Activated T-helper 1 cell treated with anti-CD3 and anti-CD28 coated beads, Interleukin-12 subunit alpha, Interleukin-12 subunit beta, Interleukin-2, Interleukin-4 antibody, amounts not matched to agents 30 ng/mL and 10 ng/mL and 1 ng/mL, durations not matched to agents 14 hours and 24 hours and 36 hours (primary cell): ENCODE measurements around the gene FAM50A. TPM values are rescaled to one million over a fixed set of nuclear protein-coding genes. Genes with fewer than 3 reads are reported as not detected.
A peak's percentile ranks its signal among the peaks of the same experiment; 100 is the strongest.

Experiments used
- DNase-seq: peaks from one replicate; pipeline ENCODE4 v3.0.0; 2021; ENCODE audit warnings: low spot score
- H3K27ac Mint-ChIP-seq: one replicate; pipeline ENCODE4 v1.8.0; 2021; ENCODE audit warnings: mild to moderate bottlenecking, mixed read lengths
- H3K27me3 Mint-ChIP-seq: one replicate; pipeline ENCODE4 v1.8.0; 2022; ENCODE audit warnings: mild to moderate bottlenecking, moderate library complexity, mixed read lengths; ENCODE audit not compliant: insufficient read depth
- H3K36me3 Mint-ChIP-seq: one replicate; pipeline ENCODE4 v1.8.0; 2021; ENCODE audit warnings: low read depth, mixed read lengths
- H3K4me1 Mint-ChIP-seq: one replicate; pipeline ENCODE4 v1.8.0; 2021; ENCODE audit warnings: low read depth, mixed read lengths
- H3K4me3 Mint-ChIP-seq: one replicate; pipeline ENCODE4 v1.8.0; 2021; ENCODE audit warnings: mild to moderate bottlenecking, moderate library complexity, mixed read lengths
- H3K9me3 Mint-ChIP-seq: one replicate; pipeline ENCODE4 v1.8.0; 2021; ENCODE audit warnings: mixed read lengths
- intact Hi-C: fragments of 100-400 bp; cut with micrococcal nuclease; formaldehyde crosslinking; loops from one replicate; pipeline ENCODE4 v1.15.1; 2024
- total RNA-seq: library from RNA; stranded (reverse); gene quantifications from 2 replicates; pipeline ENCODE4 v1.2.3, GENCODE V29; 2022

FAM50A gene
- total RNA-seq, 1 donor from 2014 or later: 95.4 TPM

DNA sequence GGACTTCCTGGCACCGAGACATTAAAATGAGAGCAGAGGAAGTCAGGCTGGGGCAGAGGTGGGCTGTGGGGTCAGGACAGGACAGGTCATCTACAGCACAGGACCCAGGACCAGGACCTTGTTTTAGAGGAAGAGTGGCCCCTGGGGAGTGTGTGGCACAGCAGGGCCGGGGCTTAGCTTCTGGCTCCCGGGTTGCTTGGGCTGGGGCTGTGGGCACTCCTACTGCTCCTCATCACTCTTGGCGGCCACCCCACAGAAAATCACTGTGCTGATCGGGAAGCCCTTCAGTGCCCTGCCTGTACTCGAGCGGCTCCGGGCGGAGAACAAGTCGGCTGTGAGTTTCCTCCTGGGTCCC is 23.6 kb upstream of the FAM50A start:
- H3K4me1 Mint-ChIP-seq: no peaks in the 10 kb centered on the region
- H3K4me3 Mint-ChIP-seq: no peak overlapping the region
- no peaks in the 10 kb centered on the region for H3K27me3 Mint-ChIP-seq
- H3K9me3 Mint-ChIP-seq: no peaks in the 10 kb centered on the region
- no peak for DNase-seq
- intact Hi-C loops: no loop called here
- H3K36me3 Mint-ChIP-seq: peaks cover 5% of the 10 kb centered on the region
- H3K27ac Mint-ChIP-seq: no peak overlapping the region

DNA sequence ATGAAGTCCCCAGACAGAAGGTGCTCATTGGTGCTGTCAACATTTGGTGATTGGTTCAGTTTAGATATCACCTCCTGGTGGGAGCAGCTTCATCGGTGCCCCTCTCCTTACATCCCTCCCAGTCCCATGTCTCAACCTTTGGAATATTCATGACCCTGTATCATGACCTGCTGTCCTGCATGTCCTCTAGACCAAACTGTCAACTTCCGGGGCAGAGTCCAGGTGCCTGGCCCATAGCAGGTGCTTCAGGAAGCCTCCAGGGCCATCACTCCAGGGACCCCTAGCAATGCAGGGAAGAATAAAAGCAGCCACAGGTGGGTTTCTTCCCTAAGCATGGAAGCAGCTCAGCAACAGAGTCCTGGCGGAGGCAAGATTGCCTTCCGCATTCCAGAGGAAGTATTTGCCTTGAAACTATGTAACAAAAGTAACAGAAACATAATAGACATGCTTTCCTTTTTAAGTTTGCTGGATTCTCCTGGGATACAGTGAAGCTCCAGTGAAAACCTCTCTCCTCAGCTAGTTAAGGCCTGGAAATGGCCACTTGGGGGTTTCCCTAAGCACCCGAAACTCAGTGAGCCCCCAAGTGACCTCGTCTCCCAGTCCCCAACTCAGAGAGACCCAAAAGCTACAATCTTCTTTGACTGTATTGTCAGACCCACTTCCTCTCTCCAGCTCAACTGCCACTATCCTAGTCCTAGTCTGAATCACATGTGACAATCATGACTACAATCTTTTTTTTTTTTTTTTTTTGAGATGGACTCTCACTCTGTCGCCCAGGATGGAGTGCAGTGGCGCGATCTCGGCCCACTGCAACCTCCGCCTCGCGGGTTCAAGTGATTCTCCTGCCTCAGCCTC is 16.8 kb upstream of the FAM50A start:
- no peaks in the 10 kb centered on the region for H3K27me3 Mint-ChIP-seq
- H3K36me3 Mint-ChIP-seq: peaks cover 7% of the 10 kb centered on the region
- no peak for DNase-seq
- H3K4me1 Mint-ChIP-seq: peaks cover 22% of the 10 kb centered on the region
- no peak overlapping the region for H3K4me3 Mint-ChIP-seq
- intact Hi-C loops: no loop called here
- no peaks in the 10 kb centered on the region for H3K9me3 Mint-ChIP-seq
- no peak overlapping the region for H3K27ac Mint-ChIP-seq

DNA sequence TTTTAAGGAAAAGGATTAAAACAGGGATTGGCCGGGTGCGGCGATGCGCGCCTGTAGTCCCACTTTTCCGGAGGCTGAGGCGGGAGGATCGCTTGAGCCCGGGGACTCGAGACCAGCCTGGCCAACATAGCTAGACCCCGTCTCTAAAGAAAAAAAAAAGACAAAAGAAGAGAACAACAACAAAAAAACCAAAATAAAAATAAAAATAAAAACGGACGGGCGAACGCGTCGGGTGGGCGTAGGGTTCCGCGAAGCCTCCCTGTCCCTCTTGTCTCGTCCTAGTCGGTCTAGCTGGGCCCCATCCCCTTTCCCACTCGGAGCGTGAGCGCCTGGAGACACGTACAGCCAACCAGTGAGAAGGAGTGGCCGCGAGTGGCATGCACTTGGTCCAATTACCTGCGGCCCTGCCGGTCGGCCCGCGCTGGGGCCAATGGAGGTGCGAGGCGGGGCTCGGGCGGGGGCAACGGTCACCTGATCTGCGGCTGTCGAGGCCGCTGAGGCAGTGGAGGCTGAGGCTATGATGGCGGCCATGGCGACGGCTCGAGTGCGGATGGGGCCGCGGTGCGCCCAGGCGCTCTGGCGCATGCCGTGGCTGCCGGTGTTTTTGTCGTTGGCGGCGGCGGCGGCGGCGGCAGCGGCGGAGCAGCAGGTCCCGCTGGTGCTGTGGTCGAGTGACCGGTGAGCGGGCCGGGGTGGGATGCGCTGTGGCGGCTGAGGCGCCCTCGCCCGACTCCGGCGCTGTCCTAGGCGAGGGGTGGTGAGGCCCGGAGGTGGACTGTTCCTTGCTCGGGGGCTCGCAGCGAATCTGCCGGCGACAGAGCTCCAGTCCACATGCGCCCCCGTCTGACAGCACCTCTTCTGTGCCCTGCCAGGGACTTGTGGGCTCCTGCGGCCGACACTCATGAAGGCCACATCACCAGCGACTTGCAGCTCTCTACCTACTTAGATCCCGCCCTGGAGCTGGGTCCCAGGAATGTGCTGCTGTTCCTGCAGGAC is 15.5 kb upstream of the FAM50A start, which contains the start of gene ATP6AP1:
Gene ATP6AP1 (plus strand): TSS at position 502 of the 996 bp plus-strand sequence. CDS start 16 bp downstream, at position 518.
- Mint-ChIP-seq H3K27ac (peak within 1 kb of the TSS; percentile 80), H3K4me3 (peak within 1 kb of the TSS; percentile 83), H3K9me3 (no peaks in the 10 kb centered on the region), H3K27me3 (no peaks in the 10 kb centered on the region), H3K36me3 (peaks cover 12% of the 10 kb centered on the region), H3K4me1 (peaks cover 22% of the 10 kb centered on the region)
- DNase-seq: peak; percentile 88
- intact Hi-C loops: loop anchor here (1.0 to 2.0 kb wide), 3 partner anchors 16 to 88 kb away; partner anchors contain the start of gene FAM3A

DNA sequence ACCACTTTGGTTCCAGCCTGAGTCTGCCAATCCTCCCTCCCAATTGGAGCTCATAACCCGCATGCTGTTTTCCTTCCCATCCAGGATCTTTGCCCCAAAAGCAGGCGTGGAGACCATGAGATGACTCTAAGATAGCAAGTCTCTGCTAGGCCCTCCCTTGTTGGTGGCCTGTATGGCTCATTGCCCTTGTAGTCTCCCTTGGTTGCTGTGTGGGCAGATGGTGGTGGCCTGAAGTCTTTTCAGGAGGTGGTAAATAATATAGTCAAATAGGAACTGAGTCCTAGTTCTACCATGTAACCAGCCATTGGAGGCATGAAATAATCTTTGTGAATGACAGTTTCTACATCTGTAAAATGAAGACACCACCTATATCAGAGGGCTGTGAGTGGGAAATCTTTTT is 14.2 kb upstream of the FAM50A start:
- DNase-seq: no peak
- Mint-ChIP-seq H3K4me1 (peaks cover 22% of the 10 kb centered on the region), H3K27me3 (no peaks in the 10 kb centered on the region), H3K36me3 (peaks cover 11% of the 10 kb centered on the region), H3K4me3 (peak overlapping the region; percentile 83), H3K9me3 (no peaks in the 10 kb centered on the region), H3K27ac (peak overlapping the region; percentile 61)
- intact Hi-C loops: loop anchor here (2.0 kb wide), 1 partner anchor 87 kb away; the partner anchor contains the start of gene FAM3A

DNA sequence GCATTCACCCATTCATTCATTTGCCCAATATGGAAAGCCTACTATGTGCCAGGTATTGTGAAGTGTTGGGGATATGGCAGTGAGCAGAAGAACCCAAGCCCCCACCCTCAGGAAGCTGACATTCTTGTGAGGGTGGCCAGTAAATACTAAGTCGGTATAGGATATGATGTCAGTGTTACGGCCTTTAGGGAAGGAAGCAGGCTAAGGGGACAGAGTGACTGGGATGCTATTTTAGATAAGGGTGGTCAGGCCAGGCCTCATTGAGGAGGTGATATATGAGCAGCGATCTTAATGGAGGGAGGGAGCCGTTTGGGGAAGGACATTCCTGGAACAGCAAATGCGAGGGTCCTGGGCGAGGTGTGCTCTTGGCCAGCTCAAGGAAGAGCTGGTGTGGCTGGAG is 13.5 kb upstream of the FAM50A start:
- Mint-ChIP-seq H3K27me3 (no peaks in the 10 kb centered on the region), H3K36me3 (peaks cover 11% of the 10 kb centered on the region), H3K27ac (peak overlapping the region; percentile 37), H3K9me3 (no peaks in the 10 kb centered on the region), H3K4me1 (peaks cover 22% of the 10 kb centered on the region), H3K4me3 (peak overlapping the region; percentile 49)
- DNase-seq: no peak
- intact Hi-C loops: no loop called here

DNA sequence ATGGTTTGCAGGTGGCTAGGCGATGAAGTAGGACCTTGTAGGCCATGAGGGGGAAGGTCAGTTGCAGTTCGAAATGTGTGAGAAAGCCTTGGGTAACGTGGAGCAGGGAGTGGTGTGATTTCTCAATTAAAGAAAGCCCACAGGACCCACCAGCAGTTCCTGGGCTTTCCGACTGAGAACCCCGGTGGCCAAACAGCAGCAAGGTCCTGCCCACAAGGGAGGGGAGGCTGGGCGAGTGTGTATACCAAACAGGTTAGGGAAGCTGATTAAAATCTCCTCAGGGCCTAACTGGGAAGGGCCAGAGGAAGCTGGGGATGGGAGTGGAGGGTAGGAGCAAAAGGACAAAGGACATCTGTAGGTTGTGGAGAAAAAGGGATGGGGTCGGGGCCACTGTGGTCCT is 13.0 kb upstream of the FAM50A start:
- Mint-ChIP-seq H3K4me3 (no peak overlapping the region), H3K9me3 (no peaks in the 10 kb centered on the region), H3K36me3 (peaks cover 15% of the 10 kb centered on the region), H3K27ac (no peak overlapping the region), H3K27me3 (no peaks in the 10 kb centered on the region), H3K4me1 (peaks cover 23% of the 10 kb centered on the region)
- no peak for DNase-seq
- intact Hi-C loops: no loop called here

DNA sequence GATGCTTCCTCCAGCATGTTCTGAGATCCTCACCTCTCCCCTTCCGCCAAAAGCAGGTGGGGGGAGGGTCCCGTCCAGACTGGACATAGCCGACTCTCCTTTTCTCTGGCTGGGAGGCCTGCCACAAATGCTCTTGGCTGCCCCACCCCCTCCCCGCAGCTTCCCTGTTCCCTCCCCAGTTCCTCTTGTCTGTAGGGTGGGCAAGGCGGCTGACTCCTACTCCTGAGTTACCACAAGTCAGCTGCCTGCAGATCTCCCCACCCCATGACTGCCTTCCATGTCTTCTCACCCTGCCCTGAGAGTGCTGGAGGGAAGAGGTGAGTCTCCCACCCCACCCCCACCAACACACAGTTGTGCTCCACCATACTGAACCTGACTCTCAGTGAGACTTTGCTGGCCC is 12.6 kb upstream of the FAM50A start:
- intact Hi-C loops: no loop called here
- no peaks in the 10 kb centered on the region for H3K27me3 Mint-ChIP-seq
- no peak overlapping the region for H3K4me3 Mint-ChIP-seq
- peak overlapping the region; percentile 52 for H3K27ac Mint-ChIP-seq
- no peaks in the 10 kb centered on the region for H3K9me3 Mint-ChIP-seq
- H3K36me3 Mint-ChIP-seq: peaks cover 19% of the 10 kb centered on the region
- H3K4me1 Mint-ChIP-seq: peaks cover 27% of the 10 kb centered on the region
- no peak for DNase-seq

DNA sequence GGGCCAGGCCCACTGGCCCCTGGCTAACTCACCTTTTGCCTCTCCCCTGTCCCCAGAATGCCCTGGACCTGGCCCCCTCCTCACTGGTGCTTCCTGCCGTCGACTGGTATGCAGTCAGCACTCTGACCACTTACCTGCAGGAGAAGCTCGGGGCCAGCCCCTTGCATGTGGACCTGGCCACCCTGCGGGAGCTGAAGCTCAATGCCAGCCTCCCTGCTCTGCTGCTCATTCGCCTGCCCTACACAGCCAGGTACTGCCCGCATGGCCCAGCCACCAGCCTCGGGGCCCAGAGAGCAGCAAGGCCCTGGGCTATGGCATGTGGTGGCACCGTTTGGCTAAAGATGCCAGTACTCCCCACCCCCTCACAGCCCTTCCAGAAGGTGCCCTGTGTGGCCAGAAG is 11.7 kb upstream of the FAM50A start:
- Mint-ChIP-seq H3K4me1 (peaks cover 28% of the 10 kb centered on the region), H3K9me3 (no peaks in the 10 kb centered on the region), H3K27ac (no peak overlapping the region), H3K27me3 (no peaks in the 10 kb centered on the region), H3K36me3 (peaks cover 21% of the 10 kb centered on the region), H3K4me3 (no peak overlapping the region)
- DNase-seq: no peak
- intact Hi-C loops: no loop called here

DNA sequence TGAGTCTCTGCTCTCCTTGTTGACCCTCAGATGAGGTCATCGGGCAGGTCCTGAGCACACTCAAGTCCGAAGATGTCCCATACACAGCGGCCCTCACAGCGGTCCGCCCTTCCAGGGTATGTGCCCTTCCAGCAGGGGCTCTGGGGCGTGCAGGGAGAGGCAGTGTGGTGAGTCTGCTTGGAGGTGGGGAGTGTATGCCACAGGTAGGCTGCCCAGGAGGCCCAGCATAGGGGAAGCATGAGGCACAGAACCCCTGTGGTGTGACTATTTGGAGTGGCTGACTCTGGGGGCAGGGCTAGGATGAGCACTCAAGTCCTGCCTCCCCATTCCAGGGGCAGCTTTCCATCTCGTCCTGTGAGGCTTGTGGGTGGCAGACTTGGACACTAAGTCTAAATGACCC is 10.3 kb upstream of the FAM50A start:
- peaks cover 23% of the 10 kb centered on the region for H3K36me3 Mint-ChIP-seq
- H3K27me3 Mint-ChIP-seq: no peaks in the 10 kb centered on the region
- H3K4me3 Mint-ChIP-seq: no peak overlapping the region
- H3K4me1 Mint-ChIP-seq: peaks cover 23% of the 10 kb centered on the region
- no peak for DNase-seq
- no peaks in the 10 kb centered on the region for H3K9me3 Mint-ChIP-seq
- H3K27ac Mint-ChIP-seq: no peak overlapping the region
- intact Hi-C loops: no loop called here

DNA sequence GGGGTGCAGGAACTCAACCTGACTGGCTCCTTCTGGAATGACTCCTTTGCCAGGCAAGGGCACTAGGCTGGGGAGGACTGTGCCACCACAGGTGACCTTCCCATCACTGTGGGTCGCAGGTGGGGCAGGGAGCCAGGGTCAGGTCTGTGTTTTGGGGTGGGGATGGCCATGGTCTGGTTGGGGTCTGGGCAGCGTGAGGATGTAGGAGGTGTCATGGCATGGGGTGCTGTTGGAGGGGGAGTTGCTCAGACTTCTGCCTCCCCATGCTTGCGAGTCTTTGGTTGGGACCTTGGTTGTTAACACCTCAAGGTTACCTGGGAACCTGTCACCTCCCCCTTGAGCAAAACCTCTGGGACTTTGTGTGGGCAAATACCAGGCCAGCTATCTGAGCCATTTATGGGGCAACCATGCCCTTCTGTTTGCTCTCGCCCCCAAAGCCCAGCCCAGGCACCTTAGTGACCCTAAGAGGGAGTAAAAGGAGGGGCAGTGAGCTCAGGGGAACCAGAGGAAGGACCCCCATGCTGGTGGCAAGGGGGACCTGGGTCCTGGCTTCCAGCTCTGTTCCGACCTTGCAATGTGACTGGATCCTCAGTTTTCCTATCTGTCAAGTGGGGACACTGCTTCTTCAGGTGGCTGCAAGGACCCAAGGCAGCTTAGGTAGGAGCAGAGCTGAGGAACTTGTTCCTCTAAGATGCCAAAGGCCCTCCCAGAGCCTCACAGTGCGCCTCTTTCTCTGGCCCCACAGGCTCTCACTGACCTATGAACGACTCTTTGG is 9.4 kb upstream of the FAM50A start:
- no peak overlapping the region for H3K27ac Mint-ChIP-seq
- H3K4me1 Mint-ChIP-seq: peaks cover 17% of the 10 kb centered on the region
- no peaks in the 10 kb centered on the region for H3K9me3 Mint-ChIP-seq
- intact Hi-C loops: no loop called here
- H3K27me3 Mint-ChIP-seq: no peaks in the 10 kb centered on the region
- DNase-seq: no peak
- H3K4me3 Mint-ChIP-seq: no peak overlapping the region
- peaks cover 25% of the 10 kb centered on the region for H3K36me3 Mint-ChIP-seq

DNA sequence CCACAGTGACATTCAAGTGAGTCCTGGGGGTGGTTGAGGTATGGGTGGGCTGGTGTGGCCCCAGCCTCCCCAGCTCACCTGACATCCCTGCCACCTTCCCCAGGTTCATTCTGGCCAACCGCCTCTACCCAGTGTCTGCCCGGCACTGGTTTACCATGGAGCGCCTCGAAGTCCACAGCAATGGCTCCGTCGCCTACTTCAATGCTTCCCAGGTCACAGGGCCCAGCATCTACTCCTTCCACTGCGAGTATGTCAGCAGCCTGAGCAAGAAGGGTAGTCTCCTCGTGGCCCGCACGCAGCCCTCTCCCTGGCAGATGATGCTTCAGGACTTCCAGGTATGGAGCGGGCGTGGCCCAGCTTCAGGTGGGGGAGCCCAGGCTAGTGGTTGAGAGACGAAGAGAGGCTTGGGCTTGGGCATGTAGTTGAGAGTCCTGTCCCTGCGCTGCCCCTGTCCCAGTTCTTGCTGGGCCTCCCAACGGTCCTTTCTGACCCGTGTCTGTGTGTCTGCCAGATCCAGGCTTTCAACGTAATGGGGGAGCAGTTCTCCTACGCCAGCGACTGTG is 8.7 kb upstream of the FAM50A start:
- Mint-ChIP-seq H3K9me3 (no peaks in the 10 kb centered on the region), H3K4me3 (peak overlapping the region; percentile 7), H3K27ac (peak overlapping the region; percentile 23), H3K4me1 (peaks cover 13% of the 10 kb centered on the region), H3K36me3 (peaks cover 25% of the 10 kb centered on the region), H3K27me3 (no peaks in the 10 kb centered on the region)
- DNase-seq: no peak
- intact Hi-C loops: no loop called here

DNA sequence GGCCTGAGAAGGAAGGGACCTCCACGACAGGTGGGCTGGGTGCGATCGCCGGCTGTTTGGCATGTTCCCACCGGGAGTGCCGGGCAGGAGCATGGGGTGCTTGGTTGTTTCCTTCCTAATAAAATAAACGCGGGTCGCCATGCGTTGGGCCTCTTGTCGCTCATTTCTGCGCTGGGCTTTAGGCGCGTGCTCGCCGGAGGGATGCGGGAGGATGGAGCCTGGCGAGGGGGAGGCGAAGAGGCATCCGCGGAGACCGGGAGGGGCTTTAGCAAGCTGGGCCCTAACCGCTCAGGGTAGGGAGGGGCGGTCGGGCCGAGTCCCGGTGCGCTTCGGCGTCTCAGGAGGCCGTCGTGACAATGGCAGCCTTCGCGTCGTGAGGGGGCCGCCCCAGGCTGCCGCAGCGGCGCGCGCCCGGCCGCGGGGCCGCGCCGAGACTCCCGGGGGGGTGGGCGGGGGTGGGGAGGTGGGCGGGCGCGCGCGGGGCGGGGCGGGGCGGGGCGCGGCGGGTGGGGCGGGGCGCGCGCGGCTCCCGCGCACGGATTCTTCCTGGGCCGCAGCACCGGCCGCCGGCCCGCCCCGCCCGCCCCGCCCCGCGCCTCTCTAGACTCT is 7.5 kb upstream of the FAM50A start:
- Mint-ChIP-seq H3K27ac (peak overlapping the region; percentile 76), H3K36me3 (peaks cover 22% of the 10 kb centered on the region), H3K27me3 (no peaks in the 10 kb centered on the region), H3K9me3 (no peaks in the 10 kb centered on the region), H3K4me1 (peaks cover 6% of the 10 kb centered on the region), H3K4me3 (peak overlapping the region; percentile 83)
- peak; percentile 49 for DNase-seq
- intact Hi-C loops: loop anchor here (2.0 kb wide), 1 partner anchor 42 kb away; the partner anchor contains the start of gene LAGE3
